ENCODE measurements around the gene ENAH.
"Not testable (repeated sequence)": the region's sequence is repeated elsewhere in the genome, so short reads cannot be mapped to it uniquely, and the experiment has no call there.

DNA sequence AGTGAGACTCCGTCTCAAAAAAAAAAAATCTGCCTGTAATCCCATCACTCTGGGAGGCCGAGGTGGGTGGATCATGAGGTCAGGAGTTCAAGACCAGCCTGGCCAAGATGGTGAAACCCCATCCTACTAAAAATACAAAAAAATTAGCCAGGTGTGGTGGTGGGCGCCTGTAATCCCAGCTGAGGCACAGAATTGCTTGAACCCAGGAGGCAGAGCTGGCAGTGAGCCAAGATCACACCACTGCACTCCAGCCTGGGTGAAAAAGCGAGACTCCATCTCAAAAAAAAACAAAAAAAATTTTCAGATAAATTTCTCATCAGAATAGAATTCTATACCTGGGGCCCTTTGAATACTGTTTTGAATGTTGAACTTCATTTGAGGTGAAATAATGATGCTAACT, 45.3 kb upstream of the ENAH start:
- TF ChIP-seq, protein P1, sequence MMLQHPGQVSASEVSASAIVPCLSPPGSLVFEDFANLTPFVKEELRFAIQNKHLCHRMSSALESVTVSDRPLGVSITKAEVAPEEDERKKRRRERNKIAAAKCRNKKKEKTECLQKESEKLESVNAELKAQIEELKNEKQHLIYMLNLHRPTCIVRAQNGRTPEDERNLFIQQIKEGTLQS (IDR thresholded peaks at IDR 0.05), result not testable (repeated sequence)
- TF ChIP-seq, protein P2, sequence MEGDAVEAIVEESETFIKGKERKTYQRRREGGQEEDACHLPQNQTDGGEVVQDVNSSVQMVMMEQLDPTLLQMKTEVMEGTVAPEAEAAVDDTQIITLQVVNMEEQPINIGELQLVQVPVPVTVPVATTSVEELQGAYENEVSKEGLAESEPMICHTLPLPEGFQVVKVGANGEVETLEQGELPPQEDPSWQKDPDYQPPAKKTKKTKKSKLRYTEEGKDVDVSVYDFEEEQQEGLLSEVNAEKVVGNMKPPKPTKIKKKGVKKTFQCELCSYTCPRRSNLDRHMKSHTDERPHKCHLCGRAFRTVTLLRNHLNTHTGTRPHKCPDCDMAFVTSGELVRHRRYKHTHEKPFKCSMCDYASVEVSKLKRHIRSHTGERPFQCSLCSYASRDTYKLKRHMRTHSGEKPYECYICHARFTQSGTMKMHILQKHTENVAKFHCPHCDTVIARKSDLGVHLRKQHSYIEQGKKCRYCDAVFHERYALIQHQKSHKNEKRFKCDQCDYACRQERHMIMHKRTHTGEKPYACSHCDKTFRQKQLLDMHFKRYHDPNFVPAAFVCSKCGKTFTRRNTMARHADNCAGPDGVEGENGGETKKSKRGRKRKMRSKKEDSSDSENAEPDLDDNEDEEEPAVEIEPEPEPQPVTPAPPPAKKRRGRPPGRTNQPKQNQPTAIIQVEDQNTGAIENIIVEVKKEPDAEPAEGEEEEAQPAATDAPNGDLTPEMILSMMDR (IDR thresholded peaks at IDR 0.05 in 2 of 3, conservative IDR thresholded peaks at IDR 0.05 in 1 of 3; ENCODE audit: borderline replicate concordance in 1 of 3, insufficient read depth in 1 of 3, low read depth in 2 of 3, low read length in 2 of 3), result not testable (repeated sequence)
- TF ChIP-seq, protein P3, sequence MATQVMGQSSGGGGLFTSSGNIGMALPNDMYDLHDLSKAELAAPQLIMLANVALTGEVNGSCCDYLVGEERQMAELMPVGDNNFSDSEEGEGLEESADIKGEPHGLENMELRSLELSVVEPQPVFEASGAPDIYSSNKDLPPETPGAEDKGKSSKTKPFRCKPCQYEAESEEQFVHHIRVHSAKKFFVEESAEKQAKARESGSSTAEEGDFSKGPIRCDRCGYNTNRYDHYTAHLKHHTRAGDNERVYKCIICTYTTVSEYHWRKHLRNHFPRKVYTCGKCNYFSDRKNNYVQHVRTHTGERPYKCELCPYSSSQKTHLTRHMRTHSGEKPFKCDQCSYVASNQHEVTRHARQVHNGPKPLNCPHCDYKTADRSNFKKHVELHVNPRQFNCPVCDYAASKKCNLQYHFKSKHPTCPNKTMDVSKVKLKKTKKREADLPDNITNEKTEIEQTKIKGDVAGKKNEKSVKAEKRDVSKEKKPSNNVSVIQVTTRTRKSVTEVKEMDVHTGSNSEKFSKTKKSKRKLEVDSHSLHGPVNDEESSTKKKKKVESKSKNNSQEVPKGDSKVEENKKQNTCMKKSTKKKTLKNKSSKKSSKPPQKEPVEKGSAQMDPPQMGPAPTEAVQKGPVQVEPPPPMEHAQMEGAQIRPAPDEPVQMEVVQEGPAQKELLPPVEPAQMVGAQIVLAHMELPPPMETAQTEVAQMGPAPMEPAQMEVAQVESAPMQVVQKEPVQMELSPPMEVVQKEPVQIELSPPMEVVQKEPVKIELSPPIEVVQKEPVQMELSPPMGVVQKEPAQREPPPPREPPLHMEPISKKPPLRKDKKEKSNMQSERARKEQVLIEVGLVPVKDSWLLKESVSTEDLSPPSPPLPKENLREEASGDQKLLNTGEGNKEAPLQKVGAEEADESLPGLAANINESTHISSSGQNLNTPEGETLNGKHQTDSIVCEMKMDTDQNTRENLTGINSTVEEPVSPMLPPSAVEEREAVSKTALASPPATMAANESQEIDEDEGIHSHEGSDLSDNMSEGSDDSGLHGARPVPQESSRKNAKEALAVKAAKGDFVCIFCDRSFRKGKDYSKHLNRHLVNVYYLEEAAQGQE (IDR thresholded peaks at IDR 0.05; ENCODE audit: low read depth), result not testable (repeated sequence)
- TF ChIP-seq YY1 (IDR thresholded peaks at IDR 0.05; ENCODE audit: extremely low read depth, insufficient replicate concordance, low read depth, low read length); POLR2A (IDR thresholded peaks at IDR 0.05; ENCODE audit: borderline replicate concordance, extremely low read depth, insufficient read depth, insufficient read length); POLR2AphosphoS5 (IDR thresholded peaks at IDR 0.05; ENCODE audit: low read depth, low read length); ZFX (IDR thresholded peaks at IDR 0.05): not testable (repeated sequence)
